Colonic mucosa (tissue), 4 donors: Measurements from ENCODE around the gene INSM1. TPM values are rescaled to one million over a fixed set of nuclear protein-coding genes. Genes with fewer than 3 reads are reported as not detected.

Experiments used
- DNase-seq: peaks from one replicate; pipeline ENCODE4 v3.0.0-alpha.2; 2020
- H3K27ac ChIP-seq: fragments of 200-600 bp; one replicate; pipeline ENCODE4 v1.8.0; 2021
- H3K27me3 ChIP-seq: fragments of 200-600 bp; one replicate; pipeline ENCODE4 v1.8.0; 2021
- H3K36me3 ChIP-seq: fragments of 200-600 bp; one replicate; pipeline ENCODE4 v1.8.0; 2021
- H3K4me1 ChIP-seq: fragments of 200-600 bp; one replicate; pipeline ENCODE4 v1.8.0; 2021; ENCODE audit warnings: mild to moderate bottlenecking
- H3K4me3 ChIP-seq: fragments of 200-600 bp; one replicate; pipeline ENCODE4 v1.8.0; 2021
- H3K9ac ChIP-seq, 2 donors: one replicate each; pipeline ENCODE4 v1.7.0; 2013; ENCODE audit warnings: control low read depth in 2 of 2, low read depth in 2 of 2, low read length in 2 of 2
- H3K9me3 ChIP-seq: fragments of 200-600 bp; one replicate; pipeline ENCODE4 v1.8.0; 2021
- intact Hi-C: fragments of 100-400 bp; cut with DNase I; formaldehyde crosslinking; loops from one replicate; pipeline ENCODE4 v1.14.1; 2022
- total RNA-seq, 2 donors: library from RNA; stranded (reverse); fragmentation: NEBNext Ultra II Directional in 1 of 2; extraction: Animal tissue kit (Norgen Biotek cat#: 25700) in 1 of 2; gene quantifications; one replicate each; pipeline ENCODE4 v1.2.1, GENCODE V29; 2021
- TF ChIP-seq, protein P1 (sequence below): fragments of 200-600 bp; IDR thresholded peaks from one replicate; pipeline ENCODE4 v1.8.0; 2022; ENCODE audit warnings: antibody characterized with exemption, mild to moderate bottlenecking
- donor health status: healthy.
- donor health status: DM: no; HTN: no; CAD: no.
- donor health status: DM: no; HTN: no; CAD: no.

Gene INSM1
- total RNA-seq, 2 donors from 2014 or later: 5.0 to 8.6 TPM

DNA sequence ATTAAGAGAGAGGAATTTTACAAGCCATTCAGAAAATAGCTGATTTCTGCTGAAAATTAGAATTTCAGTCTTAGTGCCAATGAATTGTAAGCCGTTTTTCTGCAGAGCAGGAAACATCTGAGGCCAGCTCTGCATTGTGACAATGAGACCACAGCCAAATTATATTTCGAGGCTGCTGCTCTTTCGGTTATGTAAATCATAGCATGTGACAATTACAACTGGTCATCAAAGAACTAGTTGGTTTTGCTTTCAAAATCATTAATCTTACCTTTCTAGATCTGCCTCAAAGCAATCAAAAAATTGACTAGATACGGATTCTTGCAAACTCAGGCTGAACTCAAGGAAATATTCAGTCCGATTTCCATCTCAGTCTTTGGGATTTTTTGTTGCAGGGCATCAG is 33.4 kb upstream of the INSM1 start:
- no peak overlapping the region for H3K4me3 ChIP-seq
- TF ChIP-seq, protein P1, sequence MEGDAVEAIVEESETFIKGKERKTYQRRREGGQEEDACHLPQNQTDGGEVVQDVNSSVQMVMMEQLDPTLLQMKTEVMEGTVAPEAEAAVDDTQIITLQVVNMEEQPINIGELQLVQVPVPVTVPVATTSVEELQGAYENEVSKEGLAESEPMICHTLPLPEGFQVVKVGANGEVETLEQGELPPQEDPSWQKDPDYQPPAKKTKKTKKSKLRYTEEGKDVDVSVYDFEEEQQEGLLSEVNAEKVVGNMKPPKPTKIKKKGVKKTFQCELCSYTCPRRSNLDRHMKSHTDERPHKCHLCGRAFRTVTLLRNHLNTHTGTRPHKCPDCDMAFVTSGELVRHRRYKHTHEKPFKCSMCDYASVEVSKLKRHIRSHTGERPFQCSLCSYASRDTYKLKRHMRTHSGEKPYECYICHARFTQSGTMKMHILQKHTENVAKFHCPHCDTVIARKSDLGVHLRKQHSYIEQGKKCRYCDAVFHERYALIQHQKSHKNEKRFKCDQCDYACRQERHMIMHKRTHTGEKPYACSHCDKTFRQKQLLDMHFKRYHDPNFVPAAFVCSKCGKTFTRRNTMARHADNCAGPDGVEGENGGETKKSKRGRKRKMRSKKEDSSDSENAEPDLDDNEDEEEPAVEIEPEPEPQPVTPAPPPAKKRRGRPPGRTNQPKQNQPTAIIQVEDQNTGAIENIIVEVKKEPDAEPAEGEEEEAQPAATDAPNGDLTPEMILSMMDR: no peak
- H3K27ac ChIP-seq: no peak overlapping the region
- intact Hi-C loops: no loop called here
- no peak overlapping the region for H3K9ac ChIP-seq
- H3K4me1 ChIP-seq: no peaks in the 10 kb centered on the region
- no peaks in the 10 kb centered on the region for H3K27me3 ChIP-seq
- DNase-seq: no peak
- no peaks in the 10 kb centered on the region for H3K9me3 ChIP-seq
- no peaks in the 10 kb centered on the region for H3K36me3 ChIP-seq

DNA sequence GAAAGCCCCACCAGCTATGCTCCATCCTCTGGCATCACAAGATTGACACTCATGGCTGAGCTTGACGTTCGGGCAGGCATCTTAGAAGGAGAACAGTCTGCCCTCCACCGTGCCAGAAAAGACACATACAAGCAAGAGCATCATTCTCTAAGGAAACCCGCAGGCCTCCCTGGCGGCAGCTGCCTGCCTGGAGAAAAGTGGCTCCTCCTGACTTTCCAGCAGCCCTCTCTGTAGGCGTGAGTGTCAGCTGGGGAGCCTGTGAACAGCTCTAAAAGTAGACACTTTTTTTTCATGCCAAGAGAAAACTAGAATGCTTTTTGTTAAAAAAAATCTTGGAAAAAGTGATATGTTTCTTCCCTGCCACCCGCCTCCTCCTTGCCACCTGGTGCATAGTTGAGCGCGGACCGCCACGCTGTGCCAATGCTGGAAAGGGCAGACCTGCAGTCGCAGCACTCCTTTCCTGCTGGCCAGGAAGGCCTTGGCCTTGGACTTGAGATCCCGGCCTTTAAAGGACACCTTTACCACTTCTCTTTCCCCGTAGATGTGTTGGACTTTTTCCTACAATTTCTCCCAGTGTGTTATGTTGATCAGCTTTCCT is 29.7 kb upstream of the INSM1 start:
- H3K9ac ChIP-seq: no peak overlapping the region
- H3K27ac ChIP-seq: no peak overlapping the region
- H3K9me3 ChIP-seq: no peaks in the 10 kb centered on the region
- TF ChIP-seq, protein P1: no peak
- no peaks in the 10 kb centered on the region for H3K4me1 ChIP-seq
- no peaks in the 10 kb centered on the region for H3K27me3 ChIP-seq
- H3K36me3 ChIP-seq: no peaks in the 10 kb centered on the region
- H3K4me3 ChIP-seq: no peak overlapping the region
- DNase-seq: no peak
- intact Hi-C loops: no loop called here

DNA sequence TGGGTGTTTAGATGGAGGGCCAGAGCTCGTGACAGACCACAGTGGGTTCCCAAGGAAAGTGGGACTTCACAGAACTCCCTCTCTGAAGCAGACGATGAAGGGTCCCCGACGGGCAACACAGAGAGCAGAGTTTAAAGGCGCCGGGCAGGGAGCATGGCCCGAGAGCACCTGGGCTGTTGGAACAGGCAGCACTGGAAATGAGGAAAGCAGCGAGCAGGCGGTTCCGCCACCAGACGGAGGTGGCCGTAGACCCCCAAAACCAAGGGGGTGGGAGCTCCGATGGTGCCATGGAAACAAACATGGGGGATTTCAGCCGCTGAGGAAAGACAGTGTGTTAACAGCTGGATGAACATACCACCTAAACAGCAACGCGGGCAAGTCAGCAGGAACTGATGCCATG is 27.5 kb upstream of the INSM1 start:
- no peak for DNase-seq

DNA sequence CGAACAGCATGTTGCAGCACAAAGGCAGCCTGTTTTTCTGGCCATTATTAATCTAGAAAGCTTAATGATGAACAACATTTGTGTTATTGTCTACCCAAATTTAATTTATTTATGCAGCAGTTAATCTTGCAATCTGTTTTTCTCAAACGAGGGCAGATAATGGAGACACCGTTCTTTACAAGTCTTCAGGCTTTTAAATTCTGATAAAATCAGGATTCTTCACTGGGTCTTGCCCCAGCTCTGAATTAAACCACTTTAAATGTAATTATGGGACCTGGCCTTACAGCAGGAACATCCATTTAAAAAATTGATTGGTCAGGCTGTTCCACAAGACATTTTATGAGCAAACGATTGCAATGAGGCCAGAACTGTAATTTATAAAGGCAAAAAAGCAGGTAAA is 26.5 kb upstream of the INSM1 start:
- H3K9me3 ChIP-seq: no peaks in the 10 kb centered on the region
- intact Hi-C loops: no loop called here
- no peak overlapping the region for H3K4me3 ChIP-seq
- TF ChIP-seq, protein P1: no peak
- no peaks in the 10 kb centered on the region for H3K36me3 ChIP-seq
- no peak for DNase-seq
- no peak overlapping the region for H3K9ac ChIP-seq
- no peaks in the 10 kb centered on the region for H3K4me1 ChIP-seq
- no peaks in the 10 kb centered on the region for H3K27me3 ChIP-seq
- no peak overlapping the region for H3K27ac ChIP-seq

More for the DNA sequence above, 27.5 kb upstream of the INSM1 start:
- Histone ChIP-seq H3K4me1 (no peaks in the 10 kb centered on the region), H3K27ac (no peak overlapping the region), H3K9ac (no peak overlapping the region), H3K27me3 (no peaks in the 10 kb centered on the region), H3K9me3 (no peaks in the 10 kb centered on the region), H3K4me3 (no peak overlapping the region), H3K36me3 (no peaks in the 10 kb centered on the region)
- TF ChIP-seq, protein P1: no peak
- intact Hi-C loops: no loop called here

DNA sequence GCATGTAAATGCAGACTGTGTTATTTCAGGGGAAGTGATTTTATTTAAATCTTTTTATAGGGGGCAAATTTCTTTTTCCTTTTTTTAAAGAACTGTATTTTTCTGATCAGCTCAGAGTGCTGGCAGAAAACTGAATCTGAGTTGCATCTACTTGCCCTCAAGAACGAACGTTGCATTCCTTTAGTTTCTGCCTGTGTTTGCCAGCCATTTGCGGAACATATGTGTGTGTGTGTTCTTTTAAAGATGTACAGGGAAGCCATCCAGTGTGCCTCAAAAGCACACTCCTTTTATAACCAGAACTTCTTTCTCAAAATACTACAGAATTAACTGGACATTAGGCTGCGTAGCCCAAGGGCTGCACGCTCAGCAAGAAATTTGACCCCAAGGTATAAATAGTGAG is 25.8 kb upstream of the INSM1 start:
- H3K9ac ChIP-seq: no peak overlapping the region
- H3K9me3 ChIP-seq: no peaks in the 10 kb centered on the region
- H3K4me3 ChIP-seq: no peak overlapping the region
- no peak for DNase-seq
- H3K27me3 ChIP-seq: no peaks in the 10 kb centered on the region
- no peaks in the 10 kb centered on the region for H3K36me3 ChIP-seq
- H3K4me1 ChIP-seq: no peaks in the 10 kb centered on the region
- intact Hi-C loops: no loop called here
- TF ChIP-seq, protein P1: no peak
- H3K27ac ChIP-seq: no peak overlapping the region
